H1 (cell line): ENCODE data around the gene TGFB1. TPM values are rescaled to one million over a fixed set of nuclear protein-coding genes. Genes with fewer than 3 reads are reported as not detected.

ENCODE experiments used
- CTCF ChIA-PET: fragments of 300-600 bp; sonication (Branson Sonifier 250); formaldehyde crosslinking; loops from one replicate; lab custom pipeline; 2021; ENCODE audit not compliant: partially characterized antibody; lab: Charles Lee
- POLR2A ChIA-PET: fragments of 300-600 bp; sonication (Branson Sonifier 250); formaldehyde crosslinking; loops from one replicate; lab custom pipeline; 2021; ENCODE audit warnings: inconsistent platforms; ENCODE audit not compliant: partially characterized antibody; lab: Charles Lee
- DNase-seq, 2 experiments: peaks; one replicate each; pipeline versions ENCODE4 v3.0.0 to v3.0.0-alpha.2; 2010 to 2022; ENCODE audit warnings: low spot score in 2 of 2, low read depth in 1 of 2, mixed read lengths in 1 of 2
- FAIRE-seq: peaks from 2 replicates; lab custom pipeline; 2011; peaks lifted over from hg19 to GRCh38; lab: Jason Lieb, UNC
- H2AFZ ChIP-seq: 2 replicates; pipeline ENCODE4 v1.8.1; 2012; ENCODE audit warnings: low read length, inconsistent platforms
- H2AK5ac ChIP-seq: 2 replicates; pipeline ENCODE4 v1.6.1; 2013; ENCODE audit warnings: low read depth, low read length
- H2BK120ac ChIP-seq: replicated peaks from 2 replicates; pipeline ENCODE3; 2013; ENCODE audit warnings: low read depth, low read length, inconsistent platforms
- H2BK12ac ChIP-seq: 2 replicates; pipeline ENCODE4 v1.6.1; 2013; ENCODE audit warnings: low read depth, low read length
- H2BK15ac ChIP-seq: 2 replicates; pipeline ENCODE4 v1.6.1; 2013; ENCODE audit warnings: low read length
- H2BK20ac ChIP-seq: 2 replicates; pipeline ENCODE4 v1.6.1; 2013; ENCODE audit warnings: low read length
- H2BK5ac ChIP-seq: 2 replicates; pipeline ENCODE4 v1.6.1; 2013; ENCODE audit warnings: low read depth, low read length
- H3K14ac ChIP-seq: 2 replicates; pipeline ENCODE4 v1.6.1; 2013; ENCODE audit warnings: inconsistent platforms; ENCODE audit not compliant: insufficient read length
- H3K18ac ChIP-seq: 2 replicates; pipeline ENCODE4 v1.6.1; 2013; ENCODE audit warnings: low read length; ENCODE audit errors: extremely low read depth
- H3K23ac ChIP-seq: 2 replicates; pipeline ENCODE4 v1.6.1; 2013; ENCODE audit warnings: inconsistent platforms; ENCODE audit not compliant: insufficient read length
- H3K23me2 ChIP-seq: 2 replicates; pipeline ENCODE4 v1.6.1; 2013; ENCODE audit warnings: low read depth, low read length
- H3K27ac ChIP-seq: 2 replicates; pipeline ENCODE4 v1.6.1; 2011; ENCODE audit warnings: low read depth, low read length, inconsistent platforms
- H3K27me3 ChIP-seq, 4 experiments: replicated peaks in 1 of 4; 1 replicate in 1 of 4; 2 replicates in 3 of 4; pipeline versions ENCODE4 v1.6.1 to v1.8.1; 2011 to 2013; ENCODE audit warnings: low read length in 3 of 4, mild to moderate bottlenecking in 3 of 4, inconsistent platforms in 2 of 4, mixed read lengths in 2 of 4, moderate library complexity in 1 of 4; ENCODE audit not compliant: control insufficient read depth in 3 of 4, insufficient read depth in 3 of 4; ENCODE audit errors: extremely low read depth in 1 of 4
- H3K36me3 ChIP-seq, 4 experiments: 2 replicates each; pipeline versions ENCODE4 v1.6.1 to v1.8.1; 2011 to 2013; ENCODE audit warnings: mild to moderate bottlenecking in 4 of 4, low read length in 3 of 4, moderate library complexity in 2 of 4, control low read depth in 1 of 4, inconsistent platforms in 1 of 4; ENCODE audit not compliant: insufficient read depth in 4 of 4, control insufficient read depth in 2 of 4
- H3K4ac ChIP-seq: replicated peaks from 2 replicates; pipeline ENCODE3; 2013; ENCODE audit warnings: low read length, low read depth, mixed read lengths, inconsistent platforms; ENCODE audit not compliant: insufficient read length
- H3K4me1 ChIP-seq, 4 experiments: replicated peaks in 1 of 4; 1 replicate in 1 of 4; 2 replicates in 3 of 4; pipeline versions ENCODE4 v1.6.1 to v1.8.1; 2011 to 2013; ENCODE audit warnings: low read length in 3 of 4, inconsistent platforms in 2 of 4, mixed read lengths in 1 of 4; ENCODE audit not compliant: insufficient read depth in 4 of 4, control insufficient read depth in 3 of 4
- H3K4me2 ChIP-seq, 2 experiments: 2 replicates each; pipeline versions ENCODE4 v1.6.1 to v1.8.1; 2011 to 2013; ENCODE audit warnings: low read depth in 2 of 2, low read length in 2 of 2, control low read depth in 1 of 2, inconsistent platforms in 1 of 2, mild to moderate bottlenecking in 1 of 2; ENCODE audit not compliant: insufficient read depth in 1 of 2
- H3K4me3 ChIP-seq, 4 experiments: fragments of 200-600, 300-600 bp in 1 of 4; sonication (generic), shearing (Covaris generic), sonication (Bioruptor Twin) in 1 of 4; 2 replicates each; pipeline versions ENCODE4 v1.5.1 to v1.8.1; 2011 to 2016; ENCODE audit warnings: low read length in 4 of 4, low read depth in 3 of 4, control low read depth in 2 of 4, inconsistent platforms in 2 of 4, mild to moderate bottlenecking in 2 of 4, mixed read lengths in 1 of 4, moderate library complexity in 1 of 4; ENCODE audit not compliant: insufficient read depth in 2 of 4; ENCODE audit errors: extremely low read depth in 1 of 4
- H3K56ac ChIP-seq: replicated peaks from 2 replicates; pipeline ENCODE3; 2013; ENCODE audit warnings: low read depth, mild to moderate bottlenecking, mixed read lengths, low read length, inconsistent platforms; ENCODE audit not compliant: insufficient read length
- H3K79me1 ChIP-seq: 2 replicates; pipeline ENCODE4 v1.6.1; 2013; ENCODE audit warnings: low read depth, low read length, control low read depth
- H3K79me2 ChIP-seq, 2 experiments: 2 replicates each; pipeline versions ENCODE4 v1.6.1 to v1.8.1; 2012 to 2013; ENCODE audit warnings: low read length in 2 of 2, mild to moderate bottlenecking in 2 of 2, inconsistent platforms in 1 of 2; ENCODE audit not compliant: insufficient read depth in 2 of 2, control insufficient read depth in 1 of 2
- H3K9ac ChIP-seq, 4 experiments: replicated peaks in 1 of 4; 1 replicate in 1 of 4; 2 replicates in 3 of 4; pipeline versions ENCODE4 v1.6.1 to v1.8.1; 2011 to 2013; ENCODE audit warnings: low read depth in 3 of 4, low read length in 3 of 4, control low read depth in 2 of 4, mild to moderate bottlenecking in 2 of 4, moderate library complexity in 2 of 4, inconsistent platforms in 1 of 4; ENCODE audit errors: extremely low read depth in 1 of 4
- H3K9me3 ChIP-seq, 2 experiments: 2 replicates each; pipeline versions ENCODE4 v1.6.1 to v1.8.1; 2012 to 2013; ENCODE audit warnings: mild to moderate bottlenecking in 2 of 2, moderate library complexity in 2 of 2, control low read depth in 1 of 2, inconsistent platforms in 1 of 2, low read depth in 1 of 2, low read length in 1 of 2, mixed read lengths in 1 of 2; ENCODE audit not compliant: insufficient read depth in 2 of 2
- H4K20me1 ChIP-seq, 2 experiments: replicated peaks in 1 of 2; 2 replicates each; pipeline versions ENCODE3 to v1.8.1; 2011 to 2013; ENCODE audit warnings: inconsistent platforms in 2 of 2, low read length in 2 of 2, mild to moderate bottlenecking in 1 of 2; ENCODE audit not compliant: insufficient read depth in 2 of 2, control insufficient read depth in 1 of 2
- H4K5ac ChIP-seq: 2 replicates; pipeline ENCODE4 v1.6.1; 2013; ENCODE audit warnings: low read length, low read depth, mixed read lengths, inconsistent platforms; ENCODE audit not compliant: insufficient read length
- H4K8ac ChIP-seq: 2 replicates; pipeline ENCODE4 v1.8.0; 2013; ENCODE audit warnings: mild to moderate bottlenecking, moderate library complexity, low read length, inconsistent platforms; ENCODE audit not compliant: insufficient read depth; ENCODE audit errors: extremely low read depth
- H4K91ac ChIP-seq: replicated peaks from 2 replicates; pipeline ENCODE3; 2013; ENCODE audit warnings: low read length, mixed read lengths, inconsistent platforms; ENCODE audit not compliant: insufficient read length
- ASH2L ChIP-seq: fragments of 200-600, 300-600 bp; sonication (generic); IDR thresholded peaks from one replicate; pipeline ENCODE4 v1.7.1; 2017; ENCODE audit warnings: low read length
- EGR1 ChIP-seq: IDR thresholded peaks from 2 replicates; pipeline ENCODE4 v1.6.1; 2011; ENCODE audit warnings: low read depth, low read length, borderline replicate concordance
- GABPA ChIP-seq: IDR thresholded peaks from 2 replicates; pipeline ENCODE4 v1.6.1; 2011; ENCODE audit warnings: mild to moderate bottlenecking, low read length, moderate library complexity, borderline replicate concordance; ENCODE audit not compliant: insufficient read depth
- RAD21 ChIP-seq, 2 experiments: IDR thresholded peaks in 1 of 2; conservative IDR thresholded peaks in 1 of 2; 2 replicates each; pipeline ENCODE4 v1.6.1; 2011; ENCODE audit warnings: low read depth in 2 of 2, low read length in 2 of 2, improper control_type of control experiment in 1 of 2, inconsistent platforms in 1 of 2, mild to moderate bottlenecking in 1 of 2, moderate library complexity in 1 of 2
- RBBP5 ChIP-seq: IDR thresholded peaks from 2 replicates; pipeline ENCODE4 v1.7.1; 2012; ENCODE audit warnings: low read depth, mild to moderate bottlenecking, inconsistent platforms, low read length, moderate library complexity, borderline replicate concordance
- SIN3A ChIP-seq, 2 experiments: IDR thresholded peaks in 1 of 2; conservative IDR thresholded peaks in 1 of 2; 2 replicates each; pipeline ENCODE4 v1.6.1; 2011 to 2012; ENCODE audit warnings: low read length in 2 of 2, improper control_type of control experiment in 1 of 2, low read depth in 1 of 2, mild to moderate bottlenecking in 1 of 2
- WGBS, 2 experiments: shearing (Covaris generic) in 1 of 2; methylation state at CpG; one replicate each; pipeline versions ENCODE4 v1.1.6 to v1.1.7; 2013 to 2015; ENCODE audit warnings: low lambda C conversion rate in 2 of 2, mixed read lengths in 2 of 2, inconsistent platforms in 1 of 2, low coverage in 1 of 2, missing lambda C conversion rate in 1 of 2; ENCODE audit not compliant: insufficient replicate concordance in 2 of 2, insufficient coverage in 1 of 2, insufficient read length in 1 of 2; ENCODE audit errors: extremely low coverage in 1 of 2, missing lambda C conversion rate in 1 of 2; 5-methylcytosine and 5-hydroxymethylcytosine counted together
- polyA plus RNA-seq, 7 experiments: library from polyadenylated mRNA; depleted of rRNA in 3 of 7; stranded (reverse) in 5 of 7; unstranded in 2 of 7; fragments of >200 nt in 5 of 7; fragments of 200-250 nt in 2 of 7; gene quantifications; 1 replicate in 5 of 7; 2 replicates in 1 of 7; 4 replicates in 1 of 7; pipeline versions ENCODE4 v1.2.1 to v1.2.3, GENCODE V29; 2011 to 2013; ENCODE audit warnings: missing spikeins in 2 of 7, mixed read lengths in 2 of 7
- total RNA-seq: library from RNA; stranded (reverse); fragmentation: NEBNext Ultra II Directional; extraction: Animal tissue kit (Norgen Biotek cat#: 25700); gene quantifications from 2 replicates; pipeline ENCODE4 v1.2.1, GENCODE V29; 2021

Gene TGFB1
- total and polyA plus RNA-seq, 2 of the 8 experiments (the other 6 are each of a cell fraction or from before 2014, with no cell fraction given) = 1.7 to 10.6 TPM

- CTCF ChIA-PET = interaction anchor here (0.6 to 8.0 kb wide), 20 partner anchors 9 to 327 kb away, joined by 3 to 37 read pairs (median 4); partner anchors contain the start of genes B9D2 and DMAC2
- Histone ChIP-seq H3K4me3 (peak overlapping the region; percentile 52 to 75 (median 70)), H2BK5ac (peak overlapping the region; percentile 85; the same call in 1 of the 2 replicates), H2BK120ac (peak overlapping the region; percentile 35), H3K4me2 (peak overlapping the region; percentile 88 to 92), H4K8ac (peak overlapping the region; percentile 81), H2AFZ (peak overlapping the region; percentile 47; the same call in 1 of the 2 replicates), H3K36me3 (no peaks in the 10 kb centered on the region), H3K27ac (no peak overlapping the region), H2BK20ac (no peak overlapping the region), H2BK15ac (peak overlapping the region; percentile 81; the same call in 1 of the 2 replicates), H3K27me3 (peaks cover 10 to 36% (median 28%) of the 10 kb centered on the region in 4 experiments), H2AK5ac (no peak overlapping the region), H3K14ac (no peak overlapping the region), H3K18ac (peak overlapping the region; percentile 71), H4K91ac (peak overlapping the region; percentile 64), H3K79me2 (no peaks in the 10 kb centered on the region), H3K9ac (peak overlapping the region in 1 of 4 experiments; percentile 25; a peak in 1 of 7 replicates), H3K9me3 (no peaks in the 10 kb centered on the region), H3K23ac (no peak overlapping the region), H3K56ac (no peak overlapping the region), H2BK12ac (peak overlapping the region; percentile 17; the same call in 1 of the 2 replicates), H4K20me1 (peaks cover 0 to 6% of the 10 kb centered on the region in 2 experiments), H3K23me2 (peaks cover 27% of the 10 kb centered on the region), H4K5ac (peak overlapping the region; percentile 15), H3K4ac (peak overlapping the region; percentile 47), H3K79me1 (no peaks in the 10 kb centered on the region; the same call in 1 of the 2 replicates), H3K4me1 (peaks cover 0 to 14% (median 4%) of the 10 kb centered on the region in 4 experiments; a peak in 5 of 7 replicates)
- FAIRE-seq = no peak
- POLR2A ChIA-PET = interaction anchor here (0.6 to 5.4 kb wide), 15 partner anchors 11 to 586 kb away, joined by 3 to 29 read pairs (median 4); partner anchors contain the start of genes B3GNT8, B9D2 and CCDC97
- 2% methylated on average over 71 of the region's 71 CpGs; no CpG with 5 or more reads in 1 of the 2 experiments for WGBS, 2 experiments
- peak in 1 of 2 experiments; percentile 88 for DNase-seq
- TF ChIP-seq EGR1 (no peak), GABPA (no peak), SIN3A (conservative IDR thresholded peaks at IDR 0.05 in 1 of 2, IDR thresholded peaks at IDR 0.05 in 1 of 2; ENCODE audit: low read depth in 1 of 2, low read length in 2 of 2) (0 out of 4 replicates have a peak, but pooled peaks of 1 of the 2 experiments have one; percentile 15), ASH2L (peak; percentile 39), RAD21 (IDR thresholded peaks at IDR 0.05 in 1 of 2, conservative IDR thresholded peaks at IDR 0.05 in 1 of 2; ENCODE audit: low read depth in 2 of 2, low read length in 2 of 2) (peak; percentile 25 to 50; a peak in 2 of 4 replicates), RBBP5 (0 out of 2 replicates have a peak, but pooled peaks have one; percentile 21)
Observed at GRCh38 chr19:41352609-41353465, 885 bp downstream of the TGFB1 start.
